HepG2 (cell line): ENCODE results near the gene TMC2. TPM values are rescaled to one million over a fixed set of nuclear protein-coding genes. Genes with fewer than 3 reads are reported as not detected.
"Not testable (repeated sequence)": the region's sequence is repeated elsewhere in the genome, so short reads cannot be mapped to it uniquely, and the experiment has no call there.

Source experiments
- ATAC-seq: fragments of 200-7000 bp; cut with Tn5 transposase; 3 replicates; pipeline ENCODE4 v1.9.1; 2020; ENCODE audit warnings: mild to moderate bottlenecking, moderate library complexity
- BruUV-seq: library from RNA; stranded (reverse); fragments of 400-500 nt; replicated peaks from 2 replicates; lab custom pipeline; 2021; lab: Mats Ljungman, UMichigan
- CTCF ChIA-PET: fragments of 300-600 bp; formaldehyde crosslinking; extraction: SDS; loops from one replicate; lab custom pipeline; 2021; ENCODE audit warnings: low total read pairs, inconsistent platforms, low intra/inter-chr PET ratio; lab: Yijun Ruan, JAX
- POLR2A ChIA-PET: fragments of 350-600 bp; sonication (Branson Sonifier 250); formaldehyde crosslinking; loops from one replicate; lab custom pipeline; 2020; ENCODE audit warnings: antibody characterized with exemption, inconsistent platforms; lab: Yijun Ruan, JAX
- DNase-seq: peaks from one replicate; pipeline ENCODE4 v3.0.0-alpha.2; 2015; ENCODE audit warnings: low spot score
- FAIRE-seq: peaks from 3 replicates; lab custom pipeline; 2011; peaks lifted over from hg19 to GRCh38; lab: Jason Lieb, UNC
- H2AFZ ChIP-seq: one replicate; pipeline ENCODE4 v1.6.1; 2011; ENCODE audit warnings: low read length, inconsistent platforms
- H3K27ac ChIP-seq: fragments of 300-600 bp; 3 replicates; pipeline ENCODE4 v1.8.0; 2011; ENCODE audit warnings: mixed run types, mild to moderate bottlenecking, mixed read lengths, low read length, inconsistent platforms; ENCODE audit not compliant: insufficient read depth; ENCODE audit errors: extremely low read length
- H3K27me3 ChIP-seq, 2 experiments: fragments of 200-600 bp in 1 of 2; 2 replicates in 1 of 2; 3 replicates in 1 of 2; pipeline versions ENCODE4 v1.6.0 to v1.8.0; 2011; ENCODE audit warnings: low read length in 2 of 2, mild to moderate bottlenecking in 2 of 2, moderate library complexity in 2 of 2, inconsistent platforms in 1 of 2; ENCODE audit not compliant: insufficient read depth in 2 of 2, control insufficient read depth in 1 of 2
- H3K36me3 ChIP-seq, 2 experiments: fragments of 200-600 bp in 1 of 2; replicated peaks in 1 of 2; 2 replicates in 1 of 2; 3 replicates in 1 of 2; pipeline versions ENCODE4 v1.5.1 to v1.8.0; 2011; ENCODE audit warnings: low read length in 2 of 2, inconsistent platforms in 1 of 2; ENCODE audit not compliant: insufficient read depth in 2 of 2, control insufficient read depth in 1 of 2
- H3K4me1 ChIP-seq: 2 replicates; pipeline ENCODE4 v1.5.1; 2012; ENCODE audit warnings: low read length, inconsistent platforms; ENCODE audit not compliant: insufficient read depth
- H3K4me2 ChIP-seq: 2 replicates; pipeline ENCODE4 v1.6.0; 2011; ENCODE audit warnings: low read depth, low read length, inconsistent platforms
- H3K4me3 ChIP-seq, 3 experiments: fragments of 200-600 bp in 1 of 3; sonication (generic), shearing (Covaris generic) in 1 of 3; replicated peaks in 1 of 3; 2 replicates each; pipeline ENCODE4 v1.5.1; 2011 to 2016; ENCODE audit warnings: low read length in 3 of 3, inconsistent platforms in 2 of 3, low read depth in 2 of 3, mild to moderate bottlenecking in 2 of 3, control low read depth in 1 of 3, mixed read lengths in 1 of 3; ENCODE audit not compliant: insufficient read depth in 1 of 3
- H3K79me2 ChIP-seq: one replicate; pipeline ENCODE4 v1.6.1; 2011; ENCODE audit warnings: low read length, inconsistent platforms; ENCODE audit not compliant: insufficient read depth
- H3K9ac ChIP-seq: 2 replicates; pipeline ENCODE4 v1.6.0; 2011; ENCODE audit warnings: mild to moderate bottlenecking, low read depth, low read length, inconsistent platforms; ENCODE audit not compliant: insufficient read depth
- H3K9me3 ChIP-seq: 2 replicates; pipeline ENCODE4 v1.5.1; 2012; ENCODE audit warnings: mild to moderate bottlenecking, low read length
- H4K20me1 ChIP-seq: 2 replicates; pipeline ENCODE4 v1.6.0; 2011; ENCODE audit warnings: inconsistent platforms, mild to moderate bottlenecking, low read length, moderate library complexity; ENCODE audit not compliant: insufficient read depth
- EHMT2 ChIP-seq: fragments of 200-600 bp; sonication (generic); IDR thresholded peaks from 2 replicates; pipeline ENCODE4 v1.7.0; 2017; ENCODE audit warnings: antibody characterized with exemption, low read depth, low read length, borderline replicate concordance
- FOXK2 ChIP-seq: fragments of 450-650 bp; IDR thresholded peaks from 2 replicates; pipeline ENCODE4 v1.6.1; 2016
- KLF9 ChIP-seq: IDR thresholded peaks from 2 replicates; pipeline ENCODE4 v1.6.1; 2016; ENCODE audit warnings: low read depth
- PAX8 ChIP-seq: sonication (generic); formaldehyde crosslinking; IDR thresholded peaks from 2 replicates; pipeline ENCODE4 v1.8.0; 2022; ENCODE audit warnings: mild to moderate bottlenecking, missing genetic modification reagents, borderline replicate concordance
- PHF21A ChIP-seq: sonication (generic); formaldehyde crosslinking; IDR thresholded peaks from 2 replicates; pipeline ENCODE4 v1.5.0; 2020; ENCODE audit warnings: mild to moderate bottlenecking, missing genetic modification reagents
- WGBS: methylation state at CpG from one replicate; pipeline ENCODE4 v1.1.6; 2017; ENCODE audit warnings: low lambda C conversion rate; 5-methylcytosine and 5-hydroxymethylcytosine counted together
- in situ Hi-C: cut with HindIII; loops from 2 replicates; pipeline ENCODE4 v1.10.0; 2017; ENCODE audit warnings: low pct_unique_long_range_greater_than_20kb; ENCODE audit not compliant: extremely low pct_ligation_motif_present
- intact Hi-C: fragments of 100-400 bp; cut with micrococcal nuclease; formaldehyde crosslinking; loops from one replicate; pipeline ENCODE4 v1.10.0; 2022; ENCODE audit not compliant: unreplicated experiment
- polyA plus RNA-seq, 8 experiments: library from polyadenylated mRNA; depleted of rRNA in 3 of 8; stranded (reverse) in 7 of 8; unstranded in 1 of 8; fragments of >200 nt; fragmentation: Illumina TruSeq in 4 of 8; extraction: Trizol in 4 of 8; gene quantifications; 2 replicates each; pipeline versions ENCODE4 v1.2.1 to v1.2.3, GENCODE V29; 2011 to 2016; ENCODE audit warnings: low read depth in 4 of 8, missing spikeins in 1 of 8, mixed read lengths in 1 of 8; ENCODE audit not compliant: insufficient read depth in 1 of 8
- total RNA-seq, 5 experiments: library from RNA; depleted of rRNA; stranded (reverse); fragments of >200 nt; fragmentation: Illumina TruSeq; extraction: Trizol; gene quantifications; 2 replicates each; pipeline ENCODE4 v1.2.3, GENCODE V29; 2016; ENCODE audit warnings: low read depth in 1 of 5
- TF ChIP-seq, protein P1 (sequence below): sonication (generic); formaldehyde crosslinking; IDR thresholded peaks from 2 replicates; pipeline ENCODE4 v1.5.0; 2020; ENCODE audit warnings: missing genetic modification reagents
- TF ChIP-seq, protein P2 (sequence below): sonication (generic); formaldehyde crosslinking; IDR thresholded peaks from 2 replicates; pipeline ENCODE4 v1.5.1; 2020; ENCODE audit warnings: missing genetic modification reagents, mild to moderate bottlenecking, borderline replicate concordance

The TMC2 gene
- total and polyA plus RNA-seq, 2 of the 13 experiments (the other 11 are each of a cell fraction or from before 2014, with no cell fraction given), result not detected

DNA sequence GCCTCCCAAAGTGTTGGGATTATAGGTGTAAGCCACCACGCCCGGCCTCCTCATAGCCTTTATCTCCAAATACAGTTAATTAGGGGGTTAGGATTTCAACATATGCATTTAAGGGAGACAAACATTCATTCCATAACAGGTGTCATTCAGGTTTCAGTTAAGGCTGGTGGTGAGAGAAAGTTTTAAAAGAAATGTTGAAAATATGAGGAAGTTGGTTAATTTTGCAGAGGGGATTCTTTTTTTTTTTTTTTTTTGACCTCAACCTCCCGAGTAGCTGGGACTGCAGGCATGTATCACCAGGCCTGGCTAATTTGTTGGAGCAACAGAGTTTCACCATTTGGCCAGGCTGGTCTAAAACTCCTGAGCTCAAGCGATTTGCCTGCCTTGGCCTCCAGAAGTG lies 143.7 kb downstream of the TMC2 start (continued):
- TF ChIP-seq, protein P1, sequence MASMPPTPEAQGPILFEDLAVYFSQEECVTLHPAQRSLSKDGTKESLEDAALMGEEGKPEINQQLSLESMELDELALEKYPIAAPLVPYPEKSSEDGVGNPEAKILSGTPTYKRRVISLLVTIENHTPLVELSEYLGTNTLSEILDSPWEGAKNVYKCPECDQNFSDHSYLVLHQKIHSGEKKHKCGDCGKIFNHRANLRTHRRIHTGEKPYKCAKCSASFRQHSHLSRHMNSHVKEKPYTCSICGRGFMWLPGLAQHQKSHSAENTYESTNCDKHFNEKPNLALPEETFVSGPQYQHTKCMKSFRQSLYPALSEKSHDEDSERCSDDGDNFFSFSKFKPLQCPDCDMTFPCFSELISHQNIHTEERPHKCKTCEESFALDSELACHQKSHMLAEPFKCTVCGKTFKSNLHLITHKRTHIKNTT (CRISPR knock-in tag), result no peak
- no peak for TF ChIP-seq PHF21A (CRISPR knock-in tag)
- TF ChIP-seq KLF9 (CRISPR knock-in tag), result no peak
- TF ChIP-seq, protein P2, sequence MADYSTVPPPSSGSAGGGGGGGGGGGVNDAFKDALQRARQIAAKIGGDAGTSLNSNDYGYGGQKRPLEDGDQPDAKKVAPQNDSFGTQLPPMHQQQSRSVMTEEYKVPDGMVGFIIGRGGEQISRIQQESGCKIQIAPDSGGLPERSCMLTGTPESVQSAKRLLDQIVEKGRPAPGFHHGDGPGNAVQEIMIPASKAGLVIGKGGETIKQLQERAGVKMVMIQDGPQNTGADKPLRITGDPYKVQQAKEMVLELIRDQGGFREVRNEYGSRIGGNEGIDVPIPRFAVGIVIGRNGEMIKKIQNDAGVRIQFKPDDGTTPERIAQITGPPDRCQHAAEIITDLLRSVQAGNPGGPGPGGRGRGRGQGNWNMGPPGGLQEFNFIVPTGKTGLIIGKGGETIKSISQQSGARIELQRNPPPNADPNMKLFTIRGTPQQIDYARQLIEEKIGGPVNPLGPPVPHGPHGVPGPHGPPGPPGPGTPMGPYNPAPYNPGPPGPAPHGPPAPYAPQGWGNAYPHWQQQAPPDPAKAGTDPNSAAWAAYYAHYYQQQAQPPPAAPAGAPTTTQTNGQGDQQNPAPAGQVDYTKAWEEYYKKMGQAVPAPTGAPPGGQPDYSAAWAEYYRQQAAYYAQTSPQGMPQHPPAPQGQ (CRISPR knock-in tag), result no peak
- TF ChIP-seq PAX8, result no peak
- TF ChIP-seq EHMT2, result no peak

DNA sequence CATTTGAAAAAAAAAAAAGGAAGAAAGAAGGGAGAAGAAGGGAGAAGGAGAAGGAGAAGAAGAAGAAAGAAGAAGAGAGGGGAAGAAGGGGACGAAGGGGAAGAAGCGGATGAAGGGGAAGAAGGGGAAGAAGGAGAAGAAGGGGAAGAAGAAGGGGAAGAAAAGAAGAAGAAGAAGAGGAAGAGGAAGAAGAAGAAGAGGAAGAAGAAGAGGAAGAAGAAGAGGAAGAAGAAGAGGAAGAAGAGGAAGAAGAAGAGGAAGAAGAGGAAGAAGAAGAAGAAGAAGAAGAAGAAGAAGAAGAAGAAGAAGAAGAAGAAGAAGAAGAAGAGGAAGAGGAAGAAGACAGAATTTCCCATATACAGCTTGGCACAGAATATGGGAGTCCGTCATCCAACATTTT lies 145.7 kb downstream of the TMC2 start:
- H3K4me2 ChIP-seq, H2AFZ ChIP-seq, H3K4me1 ChIP-seq, FAIRE-seq, H3K9ac ChIP-seq, H3K79me2 ChIP-seq, H3K36me3 ChIP-seq, H4K20me1 ChIP-seq, BruUV-seq, ATAC-seq, H3K4me3 ChIP-seq, intact Hi-C loops, POLR2A ChIA-PET, DNase-seq, in situ Hi-C loops, H3K9me3 ChIP-seq, CTCF ChIA-PET, H3K27ac ChIP-seq: not testable (repeated sequence)
- 47% methylated on average over 3 of the region's 3 CpGs for WGBS
- TF ChIP-seq FOXK2, result 0 out of 2 replicates have a peak, but pooled peaks have one; percentile 14
- peaks cover 0 to 39% of the 10 kb centered on the region in 2 experiments; a peak in 3 of 5 replicates for H3K27me3 ChIP-seq

DNA sequence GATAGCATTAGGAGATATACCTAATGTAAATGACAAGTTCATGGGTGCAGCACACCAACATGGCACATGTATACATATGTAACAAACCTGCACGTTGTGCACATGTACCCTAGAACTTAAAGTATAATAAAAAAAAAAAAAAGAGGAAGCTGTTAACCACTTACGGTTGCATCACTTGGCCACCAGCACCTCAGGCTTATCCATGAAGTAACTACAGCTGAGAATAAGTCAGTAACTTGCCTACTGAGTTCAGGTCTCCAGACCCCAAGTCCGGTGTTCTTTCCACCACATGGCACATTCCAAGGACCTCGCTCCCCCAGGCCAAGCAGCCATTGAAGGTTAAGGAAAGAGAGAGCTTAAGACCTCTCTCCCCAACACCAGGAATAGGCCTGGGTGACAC lies 148.4 kb downstream of the TMC2 start:
- H3K79me2 ChIP-seq, H3K9me3 ChIP-seq, intact Hi-C loops, H3K4me2 ChIP-seq, CTCF ChIA-PET, H3K36me3 ChIP-seq, BruUV-seq, H3K4me3 ChIP-seq, DNase-seq, FAIRE-seq, H4K20me1 ChIP-seq, H3K4me1 ChIP-seq, H2AFZ ChIP-seq, ATAC-seq, H3K9ac ChIP-seq, H3K27ac ChIP-seq: not testable (repeated sequence)
- 28% methylated on average over 4 of the region's 4 CpGs for WGBS
- peaks cover 2 to 48% of the 10 kb centered on the region in 2 experiments; a peak in 4 of 5 replicates for H3K27me3 ChIP-seq
- POLR2A ChIA-PET, result interaction anchor here (1.1 kb wide), 1 partner anchor 33 kb away, joined by 4 read pairs; no protein-coding TSS in a partner anchor
- in situ Hi-C loops, result loop anchor here (5.0 kb wide), 1 partner anchor 67 kb away; no protein-coding TSS in a partner anchor
